Neuronal stem cell (in vitro differentiated cells): ENCODE measurements around the gene KIF26B.

Experiments
- DNase-seq: peaks from one replicate; pipeline ENCODE4 v3.0.0-alpha.2; 2013; ENCODE audit warnings: low spot score
- H2AFZ ChIP-seq: one replicate; pipeline ENCODE4 v1.6.1; 2013; ENCODE audit warnings: mild to moderate bottlenecking, low read length, inconsistent platforms
- H2AK5ac ChIP-seq: 2 replicates; pipeline ENCODE4 v1.6.1; 2013; ENCODE audit warnings: low read depth, mild to moderate bottlenecking, inconsistent platforms, low read length, moderate library complexity, mixed read lengths
- H2BK120ac ChIP-seq: 2 replicates; pipeline ENCODE4 v1.6.1; 2013; ENCODE audit warnings: low read depth, mild to moderate bottlenecking, inconsistent platforms, low read length, moderate library complexity, mixed read lengths
- H2BK12ac ChIP-seq: one replicate; pipeline ENCODE4 v1.6.1; 2013; ENCODE audit warnings: low read length, inconsistent platforms
- H2BK15ac ChIP-seq: 2 replicates; pipeline ENCODE4 v1.6.1; 2013; ENCODE audit warnings: mild to moderate bottlenecking, low read length, inconsistent platforms, mixed read lengths
- H2BK5ac ChIP-seq: one replicate; pipeline ENCODE4 v1.6.1; 2013; ENCODE audit warnings: inconsistent platforms, mild to moderate bottlenecking, low read length, moderate library complexity
- H3K14ac ChIP-seq: one replicate; pipeline ENCODE4 v1.6.1; 2013; ENCODE audit warnings: low read length, inconsistent platforms
- H3K18ac ChIP-seq: 2 replicates; pipeline ENCODE4 v1.6.1; 2013; ENCODE audit warnings: low read length, inconsistent platforms
- H3K23ac ChIP-seq: 2 replicates; pipeline ENCODE4 v1.6.1; 2013; ENCODE audit warnings: low read depth, mild to moderate bottlenecking, mixed read lengths, low read length, inconsistent platforms; ENCODE audit not compliant: poor library complexity
- H3K27ac ChIP-seq: replicated peaks from 3 replicates; pipeline ENCODE4 v1.5.1; 2013; ENCODE audit warnings: low read length, inconsistent platforms
- H3K27me3 ChIP-seq, 3 experiments: 2 replicates each; pipeline ENCODE4 v1.6.1; 2013; ENCODE audit warnings: low read length in 3 of 3, mild to moderate bottlenecking in 2 of 3, inconsistent platforms in 1 of 3, low read depth in 1 of 3, mixed read lengths in 1 of 3, moderate library complexity in 1 of 3; ENCODE audit not compliant: control insufficient read depth in 3 of 3, insufficient read depth in 3 of 3
- H3K36me3 ChIP-seq, 2 donors: replicated peaks in 1 of 2; 2 replicates each; pipeline ENCODE4 v1.6.1; 2013; ENCODE audit warnings: low read length in 2 of 2; ENCODE audit not compliant: control insufficient read depth in 2 of 2, insufficient read depth in 2 of 2
- H3K4ac ChIP-seq: 2 replicates; pipeline ENCODE4 v1.6.1; 2013; ENCODE audit warnings: inconsistent platforms, mild to moderate bottlenecking, low read length, moderate library complexity
- H3K4me1 ChIP-seq, 2 donors: 1 replicate in 1 of 2; 2 replicates in 1 of 2; pipeline ENCODE4 v1.6.1; 2013; ENCODE audit warnings: low read length in 2 of 2, low read depth in 1 of 2; ENCODE audit not compliant: control insufficient read depth in 2 of 2, insufficient read depth in 1 of 2
- H3K4me2 ChIP-seq: one replicate; pipeline ENCODE4 v1.6.1; 2013; ENCODE audit warnings: mild to moderate bottlenecking, low read length, inconsistent platforms; ENCODE audit not compliant: insufficient read depth, poor library complexity, severe bottlenecking
- H3K4me3 ChIP-seq, 2 donors: 2 replicates each; pipeline ENCODE4 v1.5.1; 2013; ENCODE audit warnings: low read length in 2 of 2, mild to moderate bottlenecking in 2 of 2, inconsistent platforms in 1 of 2, moderate library complexity in 1 of 2
- H3K79me1 ChIP-seq: one replicate; pipeline ENCODE4 v1.6.1; 2013; ENCODE audit warnings: low read depth, mild to moderate bottlenecking, inconsistent platforms, low read length, moderate library complexity
- H3K9ac ChIP-seq: one replicate; pipeline ENCODE4 v1.6.1; 2013; ENCODE audit warnings: mild to moderate bottlenecking, low read depth, low read length, inconsistent platforms; ENCODE audit not compliant: poor library complexity
- H3K9me3 ChIP-seq, 2 donors: replicated peaks in 1 of 2; 2 replicates each; pipeline versions ENCODE3 to v1.6.1; 2013; ENCODE audit warnings: low read length in 2 of 2, mild to moderate bottlenecking in 2 of 2, inconsistent platforms in 1 of 2, low read depth in 1 of 2, mixed read lengths in 1 of 2, moderate library complexity in 1 of 2; ENCODE audit not compliant: control insufficient read depth in 2 of 2, insufficient read depth in 1 of 2
- H4K8ac ChIP-seq: one replicate; pipeline ENCODE4 v1.6.1; 2013; ENCODE audit warnings: low read depth, mild to moderate bottlenecking, inconsistent platforms, low read length, moderate library complexity
- H4K91ac ChIP-seq: one replicate; pipeline ENCODE4 v1.6.1; 2013; ENCODE audit warnings: low read length, low read depth, mild to moderate bottlenecking, inconsistent platforms; ENCODE audit not compliant: poor library complexity
- WGBS, 2 donors: extraction: QIAGEN DNeasy Blood & Tissue Kit; methylation state at CpG; one replicate each; pipeline ENCODE4 v1.1.7; 2013; ENCODE audit warnings: missing lambda C conversion rate in 2 of 2, mixed read lengths in 1 of 2; ENCODE audit not compliant: insufficient read length in 2 of 2, insufficient replicate concordance in 1 of 2; ENCODE audit errors: extremely low coverage in 2 of 2; 5-methylcytosine and 5-hydroxymethylcytosine counted together

Gene KIF26B

GRCh38 chr1:245382981-245383380 is 228.2 kb downstream of the KIF26B start:
- Histone ChIP-seq H2BK15ac (no peak overlapping the region), H3K23ac (no peak overlapping the region), H3K9me3 (peaks cover 0 to 1% of the 10 kb centered on the region in 2 donors), H3K27me3 (no peaks in the 10 kb centered on the region), H3K36me3 (no peaks in the 10 kb centered on the region), H2BK12ac (no peak overlapping the region), H3K27ac (no peak overlapping the region), H3K4me2 (no peak overlapping the region), H3K18ac (no peak overlapping the region), H2BK120ac (no peak overlapping the region), H2AFZ (no peak overlapping the region), H3K4ac (no peak overlapping the region), H3K79me1 (no peaks in the 10 kb centered on the region), H2BK5ac (no peak overlapping the region), H3K14ac (no peak overlapping the region), H4K8ac (no peak overlapping the region), H3K4me1 (peaks cover 2 to 3% of the 10 kb centered on the region in 2 donors), H2AK5ac (no peak overlapping the region), H3K9ac (no peak overlapping the region), H3K4me3 (no peak overlapping the region), H4K91ac (no peak overlapping the region)
- WGBS, 2 donors: no CpG with 5 or more reads among the region's 9 CpGs
- DNase-seq: no peak

GRCh38 chr1:245383396-245384330 is 228.9 kb downstream of the KIF26B start:
- no peak overlapping the region for H2AK5ac ChIP-seq
- H2AFZ ChIP-seq: no peak overlapping the region
- no peaks in the 10 kb centered on the region for H3K36me3 ChIP-seq
- H3K9me3 ChIP-seq: peaks cover 0 to 1% of the 10 kb centered on the region in 2 donors
- no peak for DNase-seq
- no peak overlapping the region for H3K4me2 ChIP-seq
- H3K18ac ChIP-seq: no peak overlapping the region
- H3K27ac ChIP-seq: no peak overlapping the region
- no peak overlapping the region for H3K4me3 ChIP-seq
- H3K14ac ChIP-seq: no peak overlapping the region
- no peak overlapping the region for H3K23ac ChIP-seq
- H3K79me1 ChIP-seq: no peaks in the 10 kb centered on the region
- no peak overlapping the region for H2BK12ac ChIP-seq
- no CpG with 5 or more reads among the region's 13 CpGs for WGBS, 2 donors
- H4K91ac ChIP-seq: no peak overlapping the region
- H2BK120ac ChIP-seq: no peak overlapping the region
- H3K9ac ChIP-seq: no peak overlapping the region
- no peak overlapping the region for H2BK15ac ChIP-seq
- no peak overlapping the region for H2BK5ac ChIP-seq
- H3K27me3 ChIP-seq: no peaks in the 10 kb centered on the region
- H3K4ac ChIP-seq: no peak overlapping the region
- peaks cover 0 to 3% of the 10 kb centered on the region in 2 donors for H3K4me1 ChIP-seq
- H4K8ac ChIP-seq: no peak overlapping the region

DNA sequence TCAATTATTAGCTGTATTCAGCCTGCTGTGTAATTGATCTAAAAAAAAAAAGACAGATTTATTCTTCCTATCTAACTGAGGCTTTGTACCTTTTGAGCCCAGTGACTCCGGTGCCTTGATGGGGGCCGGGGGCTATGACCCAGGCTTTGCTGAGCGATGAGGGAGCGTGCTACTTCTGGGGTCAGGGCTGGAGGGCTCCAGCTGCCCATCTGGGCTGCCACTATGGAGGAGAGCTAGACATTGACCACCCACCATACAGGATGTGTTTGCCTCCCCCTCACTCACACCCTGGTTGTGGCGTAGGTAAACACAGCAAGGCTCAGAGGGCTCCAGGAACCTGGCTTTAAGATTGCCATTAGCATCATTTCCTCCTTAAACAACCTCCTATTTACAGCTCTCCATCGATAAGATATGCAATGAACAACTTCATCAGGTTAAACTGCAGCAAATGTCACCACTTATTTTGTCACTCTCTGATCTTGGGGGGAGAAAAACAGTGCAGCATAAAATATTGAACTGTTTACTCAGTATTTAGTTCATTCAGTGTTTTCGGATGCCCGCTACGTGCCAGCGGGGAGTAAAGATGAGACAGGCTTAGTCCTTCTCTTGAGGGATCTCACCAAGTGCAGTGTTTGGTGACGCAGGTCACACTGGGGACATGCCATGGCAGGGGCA is 231.6 kb downstream of the KIF26B start:
- peaks cover 0 to 1% of the 10 kb centered on the region in 2 donors for H3K4me1 ChIP-seq
- H2AK5ac ChIP-seq: no peak overlapping the region
- H2BK120ac ChIP-seq: no peak overlapping the region
- no peak overlapping the region for H3K4me2 ChIP-seq
- H3K9me3 ChIP-seq: peaks cover 0 to 1% of the 10 kb centered on the region in 2 donors
- H4K91ac ChIP-seq: no peak overlapping the region
- H3K4ac ChIP-seq: no peak overlapping the region
- WGBS, 2 donors: no CpG with 5 or more reads among the region's 11 CpGs
- DNase-seq: no peak
- H3K18ac ChIP-seq: peak overlapping the region; percentile 42
- H3K27ac ChIP-seq: no peak overlapping the region
- no peak overlapping the region for H2BK5ac ChIP-seq
- H4K8ac ChIP-seq: no peak overlapping the region
- no peaks in the 10 kb centered on the region for H3K36me3 ChIP-seq
- H3K14ac ChIP-seq: no peak overlapping the region
- no peak overlapping the region for H3K23ac ChIP-seq
- no peaks in the 10 kb centered on the region for H3K79me1 ChIP-seq
- H3K4me3 ChIP-seq: no peak overlapping the region
- no peak overlapping the region for H3K9ac ChIP-seq
- no peak overlapping the region for H2AFZ ChIP-seq
- H2BK15ac ChIP-seq: no peak overlapping the region
- H3K27me3 ChIP-seq: no peaks in the 10 kb centered on the region
- no peak overlapping the region for H2BK12ac ChIP-seq

DNA sequence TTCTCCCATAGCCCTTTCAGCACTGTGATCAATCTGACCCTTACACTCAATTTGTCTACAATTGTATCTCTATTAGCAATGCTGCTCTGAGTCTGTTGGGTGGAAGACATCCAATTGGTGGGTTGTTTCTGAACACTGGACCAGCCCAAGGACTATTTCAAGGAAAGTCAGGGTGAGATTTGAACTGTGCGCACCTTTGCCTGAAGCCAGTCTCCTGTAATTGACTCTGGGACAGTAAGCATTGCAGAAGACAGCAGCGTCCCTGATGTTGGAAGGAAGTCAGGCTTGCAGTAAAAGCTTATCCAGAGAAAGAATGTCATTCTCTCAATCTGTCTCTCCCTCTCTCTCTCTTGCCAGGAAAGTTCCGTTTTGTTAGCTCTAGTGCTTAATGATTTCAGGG is 233.9 kb downstream of the KIF26B start:
- H2AK5ac ChIP-seq: no peak overlapping the region
- no peak overlapping the region for H3K4me3 ChIP-seq
- H3K18ac ChIP-seq: no peak overlapping the region
- H2AFZ ChIP-seq: no peak overlapping the region
- H3K23ac ChIP-seq: no peak overlapping the region
- H3K27ac ChIP-seq: no peak overlapping the region
- peaks cover 0 to 1% of the 10 kb centered on the region in 2 donors for H3K9me3 ChIP-seq
- H3K4me2 ChIP-seq: no peak overlapping the region
- no peaks in the 10 kb centered on the region for H3K36me3 ChIP-seq
- H4K91ac ChIP-seq: no peak overlapping the region
- H3K4ac ChIP-seq: no peak overlapping the region
- no CpG with 5 or more reads among the region's 3 CpGs for WGBS, 2 donors
- H2BK5ac ChIP-seq: no peak overlapping the region
- peaks cover 0 to 1% of the 10 kb centered on the region in 2 donors for H3K4me1 ChIP-seq
- no peak overlapping the region for H3K14ac ChIP-seq
- H3K27me3 ChIP-seq: no peaks in the 10 kb centered on the region
- DNase-seq: no peak
- H2BK120ac ChIP-seq: no peak overlapping the region
- no peak overlapping the region for H2BK12ac ChIP-seq
- H2BK15ac ChIP-seq: no peak overlapping the region
- H3K79me1 ChIP-seq: no peaks in the 10 kb centered on the region
- H3K9ac ChIP-seq: no peak overlapping the region
- no peak overlapping the region for H4K8ac ChIP-seq
